Measurements from ENCODE around the gene PACS2.

DNA sequence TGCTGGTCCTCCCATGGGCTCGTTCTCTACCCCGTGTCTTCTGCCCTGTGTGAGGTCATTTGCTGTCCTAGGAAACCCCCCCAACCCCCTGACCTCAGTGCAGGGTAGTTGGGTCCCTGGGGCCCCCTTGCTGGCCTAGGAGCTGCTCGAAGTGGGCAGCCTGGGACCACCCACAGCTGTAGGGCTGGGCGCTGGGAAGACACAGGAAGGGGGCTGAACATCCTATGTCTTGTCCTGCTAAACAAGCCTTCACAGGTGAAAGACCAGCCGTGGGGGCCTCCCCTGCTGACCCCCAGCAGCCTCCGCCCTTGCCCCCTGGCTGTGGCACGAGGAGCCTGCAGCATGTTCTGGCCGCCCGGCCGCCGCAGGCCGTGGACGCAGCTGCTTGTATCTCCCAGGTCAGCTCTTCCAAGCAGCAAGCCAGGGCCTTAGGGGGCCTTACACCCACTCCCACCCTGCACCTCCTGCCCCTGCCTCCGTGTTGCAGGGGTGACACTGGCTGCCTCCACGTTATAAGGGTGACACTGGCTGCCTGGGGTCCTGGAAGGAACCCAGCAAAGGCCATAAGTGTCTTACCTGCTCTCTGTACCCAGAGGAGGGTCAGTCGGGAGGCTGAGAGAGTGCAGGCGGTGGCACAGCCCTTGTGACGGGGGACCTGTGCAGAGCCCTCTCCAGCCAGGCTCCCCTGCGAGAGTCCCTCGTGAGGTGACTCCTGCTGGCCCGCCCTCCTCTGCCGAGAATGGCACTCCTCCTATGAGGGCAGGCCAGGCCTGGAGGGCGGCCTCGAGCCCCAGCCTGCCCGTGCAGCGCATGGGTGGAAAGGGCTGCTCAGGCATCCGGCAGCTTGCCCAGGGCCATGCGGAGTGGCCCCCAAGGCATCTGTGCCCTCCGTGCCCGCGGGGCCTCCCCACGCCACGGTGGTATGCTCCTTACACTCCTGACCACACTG lies 72.3 kb downstream of the PACS2 start:
- no peak for TF ChIP-seq GABPA (IDR thresholded peaks at IDR 0.05; ENCODE audit: low read depth)
- TF ChIP-seq, protein P1, sequence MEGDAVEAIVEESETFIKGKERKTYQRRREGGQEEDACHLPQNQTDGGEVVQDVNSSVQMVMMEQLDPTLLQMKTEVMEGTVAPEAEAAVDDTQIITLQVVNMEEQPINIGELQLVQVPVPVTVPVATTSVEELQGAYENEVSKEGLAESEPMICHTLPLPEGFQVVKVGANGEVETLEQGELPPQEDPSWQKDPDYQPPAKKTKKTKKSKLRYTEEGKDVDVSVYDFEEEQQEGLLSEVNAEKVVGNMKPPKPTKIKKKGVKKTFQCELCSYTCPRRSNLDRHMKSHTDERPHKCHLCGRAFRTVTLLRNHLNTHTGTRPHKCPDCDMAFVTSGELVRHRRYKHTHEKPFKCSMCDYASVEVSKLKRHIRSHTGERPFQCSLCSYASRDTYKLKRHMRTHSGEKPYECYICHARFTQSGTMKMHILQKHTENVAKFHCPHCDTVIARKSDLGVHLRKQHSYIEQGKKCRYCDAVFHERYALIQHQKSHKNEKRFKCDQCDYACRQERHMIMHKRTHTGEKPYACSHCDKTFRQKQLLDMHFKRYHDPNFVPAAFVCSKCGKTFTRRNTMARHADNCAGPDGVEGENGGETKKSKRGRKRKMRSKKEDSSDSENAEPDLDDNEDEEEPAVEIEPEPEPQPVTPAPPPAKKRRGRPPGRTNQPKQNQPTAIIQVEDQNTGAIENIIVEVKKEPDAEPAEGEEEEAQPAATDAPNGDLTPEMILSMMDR (IDR thresholded peaks at IDR 0.05; ENCODE audit: insufficient read depth, low read length) = no peak
- TF ChIP-seq POLR2AphosphoS5 (IDR thresholded peaks at IDR 0.05; ENCODE audit: low read depth) = no peak
- TF ChIP-seq SPI1 (IDR thresholded peaks at IDR 0.05; ENCODE audit: borderline replicate concordance, low read depth) = no peak
- TF ChIP-seq, protein P2, sequence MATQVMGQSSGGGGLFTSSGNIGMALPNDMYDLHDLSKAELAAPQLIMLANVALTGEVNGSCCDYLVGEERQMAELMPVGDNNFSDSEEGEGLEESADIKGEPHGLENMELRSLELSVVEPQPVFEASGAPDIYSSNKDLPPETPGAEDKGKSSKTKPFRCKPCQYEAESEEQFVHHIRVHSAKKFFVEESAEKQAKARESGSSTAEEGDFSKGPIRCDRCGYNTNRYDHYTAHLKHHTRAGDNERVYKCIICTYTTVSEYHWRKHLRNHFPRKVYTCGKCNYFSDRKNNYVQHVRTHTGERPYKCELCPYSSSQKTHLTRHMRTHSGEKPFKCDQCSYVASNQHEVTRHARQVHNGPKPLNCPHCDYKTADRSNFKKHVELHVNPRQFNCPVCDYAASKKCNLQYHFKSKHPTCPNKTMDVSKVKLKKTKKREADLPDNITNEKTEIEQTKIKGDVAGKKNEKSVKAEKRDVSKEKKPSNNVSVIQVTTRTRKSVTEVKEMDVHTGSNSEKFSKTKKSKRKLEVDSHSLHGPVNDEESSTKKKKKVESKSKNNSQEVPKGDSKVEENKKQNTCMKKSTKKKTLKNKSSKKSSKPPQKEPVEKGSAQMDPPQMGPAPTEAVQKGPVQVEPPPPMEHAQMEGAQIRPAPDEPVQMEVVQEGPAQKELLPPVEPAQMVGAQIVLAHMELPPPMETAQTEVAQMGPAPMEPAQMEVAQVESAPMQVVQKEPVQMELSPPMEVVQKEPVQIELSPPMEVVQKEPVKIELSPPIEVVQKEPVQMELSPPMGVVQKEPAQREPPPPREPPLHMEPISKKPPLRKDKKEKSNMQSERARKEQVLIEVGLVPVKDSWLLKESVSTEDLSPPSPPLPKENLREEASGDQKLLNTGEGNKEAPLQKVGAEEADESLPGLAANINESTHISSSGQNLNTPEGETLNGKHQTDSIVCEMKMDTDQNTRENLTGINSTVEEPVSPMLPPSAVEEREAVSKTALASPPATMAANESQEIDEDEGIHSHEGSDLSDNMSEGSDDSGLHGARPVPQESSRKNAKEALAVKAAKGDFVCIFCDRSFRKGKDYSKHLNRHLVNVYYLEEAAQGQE (IDR thresholded peaks at IDR 0.05; ENCODE audit: insufficient replicate concordance, low read depth) = no peak

Data from HL-60 (cell line).